Ovary (tissue), 9 donors: ENCODE measurements around the gene STK24. TPM values are rescaled to one million over a fixed set of nuclear protein-coding genes. Genes with fewer than 3 reads are reported as not detected.

Experiments used
- DNase-seq, 5 donors: peaks; one replicate each; pipeline ENCODE4 v3.0.0-alpha.2; 2019 to 2020
- H3K27ac ChIP-seq, 2 donors: fragments of 200-600 bp; one replicate each; pipeline versions ENCODE4 v1.5.1 to v1.8.0; 2019 to 2022
- H3K27me3 ChIP-seq: fragments of 200-600 bp; one replicate; pipeline ENCODE4 v1.8.0; 2022
- H3K36me3 ChIP-seq: fragments of 200-600 bp; sonication (generic); one replicate; pipeline ENCODE4 v1.5.1; 2019
- H3K4me1 ChIP-seq: one replicate; pipeline ENCODE4 v1.8.1; 2013; ENCODE audit warnings: mild to moderate bottlenecking, moderate library complexity; ENCODE audit not compliant: insufficient read depth
- H3K4me3 ChIP-seq: fragments of 200-600 bp; sonication (generic); one replicate; pipeline ENCODE4 v1.5.1; 2017
- H3K9me3 ChIP-seq, 2 donors: fragments of 200-600 bp in 1 of 2; sonication (generic) in 1 of 2; one replicate each; pipeline versions ENCODE4 v1.5.1 to v1.8.1; 2013 to 2019; ENCODE audit warnings: mild to moderate bottlenecking in 1 of 2, moderate library complexity in 1 of 2
- CTCF ChIP-seq, 3 donors: fragments of 450-650 bp in 2 of 3; fragments of 200-600 bp in 1 of 3; IDR thresholded peaks; one replicate each; pipeline versions ENCODE4 v1.5.1 to v1.8.0; 2016 to 2022; ENCODE audit warnings: antibody characterized with exemption in 3 of 3, mild to moderate bottlenecking in 1 of 3
- EP300 ChIP-seq: sonication (generic); formaldehyde crosslinking; IDR thresholded peaks from one replicate; pipeline ENCODE4 v1.6.1; 2017; ENCODE audit warnings: antibody characterized with exemption
- POLR2A ChIP-seq: fragments of 450-650 bp; IDR thresholded peaks from one replicate; pipeline ENCODE4 v1.6.1; 2017; ENCODE audit warnings: antibody characterized with exemption, mild to moderate bottlenecking, moderate library complexity
- WGBS, 3 donors: extraction: QIAGEN DNeasy Blood & Tissue Kit in 1 of 3; methylation state at CpG; one replicate each; pipeline versions ENCODE4 v1.1.5 to v1.1.7; 2013 to 2017; 5-methylcytosine and 5-hydroxymethylcytosine counted together
- intact Hi-C, 4 donors: fragments of 100-400 bp; cut with DNase I; formaldehyde crosslinking; loops; one replicate each; pipeline versions ENCODE4 v1.11.0 to v1.15.1; 2022 to 2023
- polyA plus RNA-seq, 2 donors: library from polyadenylated mRNA; stranded (reverse); fragments of 200-250 nt in 1 of 2; fragments of 350-450 nt in 1 of 2; fragmentation: Illumina TruSeq in 1 of 2; extraction: RNeasy Lipid Tissue Mini Kit (QIAGEN cat#74804) in 1 of 2; gene quantifications; one replicate each; pipeline ENCODE4 v1.2.3, GENCODE V29; 2013 to 2014
- total RNA-seq, 7 donors: library from RNA; depleted of rRNA in 2 of 7; stranded (reverse); fragments of >200 nt in 2 of 7; fragmentation: NEBNext Ultra II Directional in 3 of 7; extraction: Animal tissue kit (Norgen Biotek cat#: 25700) in 3 of 7; gene quantifications; one replicate each; pipeline versions ENCODE4 v1.1.0 to v1.2.4, GENCODE V29; 2016 to 2023
- donor health status: DM: no; HTN: no; CAD: no; lungs with moderate emphysema.
- donor health status: DM: no; HTN: no; CAD: no.
- donor health status: Bipolar disorder and iron deficiency.
- donor health status: DM: yes; HTN: yes; CAD: no.
- donor health status: DM: no; HTN: no; CAD: no.
- donor health status: DM: yes; HTN: yes; CAD: no.

STK24 gene
- total and polyA plus RNA-seq, 9 donors: 34.0 to 153 (median 60.6) TPM

DNA sequence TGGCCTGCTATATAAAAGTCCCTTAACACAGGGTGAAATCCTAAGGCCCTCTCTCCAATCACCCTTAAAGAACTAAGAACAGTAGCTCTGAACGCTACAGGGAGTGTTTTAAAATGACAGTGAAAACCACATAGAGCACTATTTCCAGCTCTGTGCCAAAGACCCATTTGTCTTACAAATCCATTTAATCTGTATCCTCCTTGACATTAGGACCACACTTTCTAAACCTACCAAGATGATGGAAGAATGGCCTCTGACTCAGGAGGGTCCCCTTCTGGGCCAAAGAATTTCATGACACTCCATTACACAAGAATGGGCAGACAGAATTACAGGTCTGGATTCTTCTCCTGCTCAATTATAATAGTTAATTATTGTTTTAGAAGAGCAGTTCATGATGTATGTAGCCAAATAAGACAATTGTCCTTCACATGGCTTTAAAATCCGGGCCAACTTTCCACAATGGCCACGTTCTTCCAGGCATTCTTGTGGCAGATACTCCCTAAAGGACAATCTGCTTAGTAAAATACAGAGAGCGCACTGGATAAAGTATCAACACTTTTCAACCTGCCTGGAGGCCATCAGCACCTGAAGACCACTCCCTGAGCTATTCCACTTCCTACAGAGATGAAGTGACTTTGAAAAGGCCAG lies 61.0 kb downstream of the STK24 start:
- no peak for DNase-seq
- H3K36me3 ChIP-seq: no peaks in the 10 kb centered on the region
- no peak overlapping the region for H3K27ac ChIP-seq
- WGBS, 3 donors: 79 to 89% (median 86%) methylated on average over 4 of the region's 4 CpGs
- H3K9me3 ChIP-seq: no peaks in the 10 kb centered on the region
- no peak overlapping the region for H3K4me3 ChIP-seq
- H3K4me1 ChIP-seq: peaks cover 8% of the 10 kb centered on the region
- TF ChIP-seq EP300: no peak
- TF ChIP-seq POLR2A: no peak
- no peak for TF ChIP-seq CTCF (IDR thresholded peaks at IDR 0.05)
- no peaks in the 10 kb centered on the region for H3K27me3 ChIP-seq
- intact Hi-C loops: no loop called here

GRCh38 chr13:98514288-98514687 lies 62.6 kb downstream of the STK24 start:
- no peak for DNase-seq
- Histone ChIP-seq H3K36me3 (no peaks in the 10 kb centered on the region), H3K4me1 (peaks cover 9% of the 10 kb centered on the region), H3K4me3 (no peak overlapping the region), H3K27ac (no peak overlapping the region), H3K9me3 (no peaks in the 10 kb centered on the region), H3K27me3 (no peaks in the 10 kb centered on the region)
- WGBS, 3 donors: 94 to 99% (median 95%) methylated on average over 1 of the region's 1 CpG
- no peak for TF ChIP-seq EP300
- TF ChIP-seq POLR2A: no peak
- TF ChIP-seq CTCF (IDR thresholded peaks at IDR 0.05): no peak
- intact Hi-C loops: no loop called here

- H3K36me3 ChIP-seq: no peaks in the 10 kb centered on the region
- 87 to 95% (median 94%) methylated on average over 2 of the region's 2 CpGs for WGBS, 3 donors
- no peak for TF ChIP-seq CTCF (IDR thresholded peaks at IDR 0.05)
- TF ChIP-seq POLR2A: no peak
- no peak for TF ChIP-seq EP300
- H3K27ac ChIP-seq: no peak overlapping the region
- no peak for DNase-seq
- H3K27me3 ChIP-seq: no peaks in the 10 kb centered on the region
- intact Hi-C loops: no loop called here
- H3K4me3 ChIP-seq: no peak overlapping the region
- no peaks in the 10 kb centered on the region for H3K9me3 ChIP-seq
- peaks cover 9% of the 10 kb centered on the region for H3K4me1 ChIP-seq
Observed at GRCh38 chr13:98513837-98514236, 63.1 kb downstream of the STK24 start.

- Histone ChIP-seq H3K36me3 (no peaks in the 10 kb centered on the region), H3K4me3 (no peak overlapping the region), H3K27me3 (no peaks in the 10 kb centered on the region), H3K27ac (no peak overlapping the region), H3K4me1 (peaks cover 9% of the 10 kb centered on the region), H3K9me3 (no peaks in the 10 kb centered on the region)
- WGBS, 3 donors: 84 to 88% (median 85%) methylated on average over 18 of the region's 18 CpGs
- DNase-seq: no peak
- intact Hi-C loops: no loop called here
- TF ChIP-seq CTCF (IDR thresholded peaks at IDR 0.05) (no peak), EP300 (no peak), POLR2A (no peak)
Observed at GRCh38 chr13:98512774-98513665, 63.9 kb downstream of the STK24 start.
